Vagina (tissue), 2 donors: ENCODE results near the gene BICDL2.

Experiments used
- POLR2A ChIP-seq, 2 donors: fragments of 450-650 bp; IDR thresholded peaks; one replicate each; pipeline ENCODE4 v1.6.1; 2017; ENCODE audit warnings: antibody characterized with exemption in 2 of 2, mild to moderate bottlenecking in 2 of 2, moderate library complexity in 2 of 2
- POLR2AphosphoS5 ChIP-seq, 2 donors: sonication (generic); formaldehyde crosslinking; IDR thresholded peaks; one replicate each; pipeline ENCODE4 v1.9.0; 2017; ENCODE audit warnings: antibody characterized with exemption in 2 of 2, mild to moderate bottlenecking in 2 of 2, low read depth in 1 of 2; ENCODE audit not compliant: insufficient read depth in 1 of 2
- TF ChIP-seq, protein P1 (sequence below), 3 experiments: fragments of 450-650 bp in 2 of 3; fragments of 200-600 bp in 1 of 3; sonication (generic) in 1 of 3; IDR thresholded peaks; one replicate each; pipeline ENCODE4 v1.5.1; 2017 to 2019; ENCODE audit warnings: antibody characterized with exemption in 3 of 3, mild to moderate bottlenecking in 2 of 3, moderate library complexity in 2 of 3

DNA sequence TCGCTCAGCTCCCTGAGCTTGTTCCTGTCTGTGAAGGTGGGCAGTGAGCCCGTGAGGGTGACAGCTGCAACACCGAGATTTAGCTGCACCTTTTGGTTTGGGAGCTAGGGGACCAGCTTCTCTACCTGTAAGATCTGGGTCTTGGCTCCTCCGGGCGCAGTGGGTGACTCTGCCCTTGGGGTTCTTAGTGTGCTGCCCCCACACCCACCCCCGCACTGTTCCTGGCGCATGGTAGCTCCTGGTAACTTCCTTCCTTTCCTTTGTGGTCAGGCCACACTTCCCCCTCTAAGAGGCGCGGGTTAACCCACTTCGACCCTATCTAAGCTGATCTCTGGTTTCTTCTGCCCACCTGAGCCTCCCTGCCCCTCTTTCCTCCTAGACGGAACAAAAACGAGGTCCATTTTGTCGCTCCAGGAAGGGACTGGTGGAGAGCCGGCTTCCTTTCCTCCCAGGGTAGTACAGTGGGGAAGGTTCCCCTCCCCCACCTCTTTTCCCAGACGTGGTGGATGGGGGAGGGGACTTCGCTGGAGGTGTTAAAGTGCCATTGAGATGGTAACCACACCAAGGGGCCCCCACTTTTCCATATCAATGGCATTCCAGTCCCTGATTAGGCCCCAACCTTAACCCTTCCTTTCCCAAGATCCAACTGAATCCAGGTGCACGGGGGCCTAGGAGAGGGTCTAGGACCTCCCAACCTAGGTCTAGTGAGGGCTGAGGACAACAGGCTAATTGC lies 28.6 kb downstream of the BICDL2 start:
- TF ChIP-seq, protein P1, sequence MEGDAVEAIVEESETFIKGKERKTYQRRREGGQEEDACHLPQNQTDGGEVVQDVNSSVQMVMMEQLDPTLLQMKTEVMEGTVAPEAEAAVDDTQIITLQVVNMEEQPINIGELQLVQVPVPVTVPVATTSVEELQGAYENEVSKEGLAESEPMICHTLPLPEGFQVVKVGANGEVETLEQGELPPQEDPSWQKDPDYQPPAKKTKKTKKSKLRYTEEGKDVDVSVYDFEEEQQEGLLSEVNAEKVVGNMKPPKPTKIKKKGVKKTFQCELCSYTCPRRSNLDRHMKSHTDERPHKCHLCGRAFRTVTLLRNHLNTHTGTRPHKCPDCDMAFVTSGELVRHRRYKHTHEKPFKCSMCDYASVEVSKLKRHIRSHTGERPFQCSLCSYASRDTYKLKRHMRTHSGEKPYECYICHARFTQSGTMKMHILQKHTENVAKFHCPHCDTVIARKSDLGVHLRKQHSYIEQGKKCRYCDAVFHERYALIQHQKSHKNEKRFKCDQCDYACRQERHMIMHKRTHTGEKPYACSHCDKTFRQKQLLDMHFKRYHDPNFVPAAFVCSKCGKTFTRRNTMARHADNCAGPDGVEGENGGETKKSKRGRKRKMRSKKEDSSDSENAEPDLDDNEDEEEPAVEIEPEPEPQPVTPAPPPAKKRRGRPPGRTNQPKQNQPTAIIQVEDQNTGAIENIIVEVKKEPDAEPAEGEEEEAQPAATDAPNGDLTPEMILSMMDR (IDR thresholded peaks at IDR 0.05), result no peak
- TF ChIP-seq POLR2A (IDR thresholded peaks at IDR 0.05) (no peak), POLR2AphosphoS5 (IDR thresholded peaks at IDR 0.05; ENCODE audit: insufficient read depth in 1 of 2, low read depth in 1 of 2) (no peak)
